TTC549 (cell line): ENCODE results near the gene ERCC6.

Experiments
- FAIRE-seq: peaks from 2 replicates; lab custom pipeline; 2012; peaks lifted over from hg19 to GRCh38; lab: Jason Lieb, UNC

Gene ERCC6

GRCh38 chr10:49543604-49544003 is 4.7 kb upstream of the ERCC6 start:
- no peak for FAIRE-seq

GRCh38 chr10:49542353-49542752 is 3.4 kb upstream of the ERCC6 start:
- no peak for FAIRE-seq

GRCh38 chr10:49541762-49542161 is 2.8 kb upstream of the ERCC6 start:
- FAIRE-seq: no peak

GRCh38 chr10:49540056-49540797 is 1.3 kb upstream of the ERCC6 start:
- no peak for FAIRE-seq

- no peak for FAIRE-seq
These were observed 482 bp upstream of the ERCC6 start for GRCh38 chr10:49539320-49539885.

GRCh38 chr10:49534670-49535381 is 4.1 kb downstream of the ERCC6 start:
- FAIRE-seq: no peak

GRCh38 chr10:49532461-49532860 is 6.5 kb downstream of the ERCC6 start:
- FAIRE-seq: no peak

GRCh38 chr10:49528977-49529506 is 9.9 kb downstream of the ERCC6 start:
- no peak for FAIRE-seq

GRCh38 chr10:49527850-49528249 is 11.1 kb downstream of the ERCC6 start:
- no peak for FAIRE-seq

GRCh38 chr10:49527061-49527460 is 11.9 kb downstream of the ERCC6 start:
- FAIRE-seq: no peak

- no peak for FAIRE-seq
These were observed 12.3 kb downstream of the ERCC6 start for GRCh38 chr10:49526619-49527018.

- no peak for FAIRE-seq
These were observed 14.4 kb downstream of the ERCC6 start for GRCh38 chr10:49524496-49524895.

GRCh38 chr10:49523301-49523700 is 15.6 kb downstream of the ERCC6 start:
- FAIRE-seq: no peak

- no peak for FAIRE-seq
These were observed 17.9 kb downstream of the ERCC6 start for GRCh38 chr10:49521062-49521461.

- no peak for FAIRE-seq
These were observed 18.7 kb downstream of the ERCC6 start for GRCh38 chr10:49520122-49520775.

- no peak for FAIRE-seq
These were observed 19.2 kb downstream of the ERCC6 start for GRCh38 chr10:49519717-49520116.

GRCh38 chr10:49518982-49519578 is 19.8 kb downstream of the ERCC6 start:
- no peak for FAIRE-seq

- no peak for FAIRE-seq
These were observed 20.4 kb downstream of the ERCC6 start for GRCh38 chr10:49518566-49518965.

- FAIRE-seq: no peak
These were observed 22.5 kb downstream of the ERCC6 start for GRCh38 chr10:49516216-49516970.

GRCh38 chr10:49512121-49512809 is 26.7 kb downstream of the ERCC6 start:
- FAIRE-seq: no peak

- FAIRE-seq: no peak
These were observed 29.1 kb downstream of the ERCC6 start for GRCh38 chr10:49509771-49510303.
